Pancreas (tissue), 8 donors: Measurements from ENCODE around the gene AIFM2. TPM values are rescaled to one million over a fixed set of nuclear protein-coding genes. Genes with fewer than 3 reads are reported as not detected.

Experiments used
- polyA plus RNA-seq, 2 donors: library from polyadenylated mRNA; stranded (reverse); fragments of 200-250 nt; gene quantifications; one replicate each; pipeline ENCODE4 v1.2.3, GENCODE V29; 2013
- total RNA-seq, 6 donors: library from RNA; stranded (reverse); fragmentation: NEBNext Ultra II Directional in 4 of 6; extraction: Animal tissue kit (Norgen Biotek cat#: 25700) in 4 of 6; gene quantifications; one replicate each; pipeline versions ENCODE4 v1.2.1 to v1.2.4, GENCODE V29; 2021 to 2023
- donor health status: healthy with polysubstance abuse.
- donor health status: DM: no; HTN: no; CAD: no; lungs with moderate emphysema.
- donor health status: DM: no; HTN: no; CAD: no.
- donor health status: Bipolar disorder and iron deficiency.
- donor health status: DM: yes; HTN: yes; CAD: no.
- donor health status: DM: no; HTN: no; CAD: no.
- donor health status: DM: no; HTN: no; CAD: no.
- donor health status: DM: yes; HTN: yes; CAD: no.

AIFM2 gene
- total and polyA plus RNA-seq, 8 donors = 2.0 to 5.0 (median 3.6) TPM

Other genes with a start within 250 kb of the AIFM2 start
- gene MACROH2A2, start 80.0 kb downstream of the AIFM2 start, total RNA-seq = 10 to 100 TPM in 1 of 6 donors, 1 to 10 TPM in 5; 2.3 to 11.2 (median 6.4) TPM
- gene MACROH2A2, start 80.0 kb downstream of the AIFM2 start, polyA plus RNA-seq = 10 to 100 TPM in 1 of 2 donors, 1 to 10 TPM in 1; 7.5 to 13.2 TPM
- 1 to 10 TPM; 6.7 to 8.6 (median 7.7) TPM for gene TYSND1, start 13.9 kb upstream of the AIFM2 start, total RNA-seq
- gene TYSND1, start 13.9 kb upstream of the AIFM2 start, polyA plus RNA-seq = 1 to 10 TPM; 8.2 to 9.5 TPM
- gene SAR1A, start 37.7 kb upstream of the AIFM2 start, total RNA-seq = 10 to 100 TPM; 28.0 to 60.5 (median 42.7) TPM
- gene SAR1A, start 37.7 kb upstream of the AIFM2 start, polyA plus RNA-seq = 10 to 100 TPM; 13.2 to 30.4 TPM
- gene PPA1, start 100.6 kb upstream of the AIFM2 start, total RNA-seq = 100 to 1,000 TPM in 3 of 6 donors, 10 to 100 TPM in 3; 83.5 to 122 (median 102) TPM
- gene PPA1, start 100.6 kb upstream of the AIFM2 start, polyA plus RNA-seq = 100 to 1,000 TPM in 1 of 2 donors, 10 to 100 TPM in 1; 86.0 to 108 TPM
- under 1 TPM in 3 of 6 donors, not detected in 3; under 0.01 to 0.03 (median 0.03) TPM for gene NPFFR1, start 151.2 kb upstream of the AIFM2 start, total RNA-seq
- under 1 TPM in 1 of 2 donors, not detected in 1; 0.02 TPM for gene NPFFR1, start 151.2 kb upstream of the AIFM2 start, polyA plus RNA-seq
- 1 to 10 TPM; 1.3 to 3.7 (median 2.1) TPM for gene LRRC20, start 249.8 kb upstream of the AIFM2 start, total RNA-seq
- 1 to 10 TPM; 1.7 to 4.3 TPM for gene LRRC20, start 249.8 kb upstream of the AIFM2 start, polyA plus RNA-seq